H54 (cell line): ENCODE measurements around the gene NPAS2.

Source experiments
- DNase-seq: peaks from one replicate; pipeline ENCODE4 v3.0.0; 2011; ENCODE audit warnings: low spot score, mixed read lengths; ENCODE audit not compliant: insufficient read length
- FAIRE-seq: peaks from 3 replicates; lab custom pipeline; 2011; peaks lifted over from hg19 to GRCh38; lab: Jason Lieb, UNC
- POLR2A ChIP-seq: IDR thresholded peaks from 2 replicates; pipeline ENCODE4 v1.6.1; 2011; ENCODE audit warnings: low read depth, mild to moderate bottlenecking, low read length

NPAS2 gene

DNA sequence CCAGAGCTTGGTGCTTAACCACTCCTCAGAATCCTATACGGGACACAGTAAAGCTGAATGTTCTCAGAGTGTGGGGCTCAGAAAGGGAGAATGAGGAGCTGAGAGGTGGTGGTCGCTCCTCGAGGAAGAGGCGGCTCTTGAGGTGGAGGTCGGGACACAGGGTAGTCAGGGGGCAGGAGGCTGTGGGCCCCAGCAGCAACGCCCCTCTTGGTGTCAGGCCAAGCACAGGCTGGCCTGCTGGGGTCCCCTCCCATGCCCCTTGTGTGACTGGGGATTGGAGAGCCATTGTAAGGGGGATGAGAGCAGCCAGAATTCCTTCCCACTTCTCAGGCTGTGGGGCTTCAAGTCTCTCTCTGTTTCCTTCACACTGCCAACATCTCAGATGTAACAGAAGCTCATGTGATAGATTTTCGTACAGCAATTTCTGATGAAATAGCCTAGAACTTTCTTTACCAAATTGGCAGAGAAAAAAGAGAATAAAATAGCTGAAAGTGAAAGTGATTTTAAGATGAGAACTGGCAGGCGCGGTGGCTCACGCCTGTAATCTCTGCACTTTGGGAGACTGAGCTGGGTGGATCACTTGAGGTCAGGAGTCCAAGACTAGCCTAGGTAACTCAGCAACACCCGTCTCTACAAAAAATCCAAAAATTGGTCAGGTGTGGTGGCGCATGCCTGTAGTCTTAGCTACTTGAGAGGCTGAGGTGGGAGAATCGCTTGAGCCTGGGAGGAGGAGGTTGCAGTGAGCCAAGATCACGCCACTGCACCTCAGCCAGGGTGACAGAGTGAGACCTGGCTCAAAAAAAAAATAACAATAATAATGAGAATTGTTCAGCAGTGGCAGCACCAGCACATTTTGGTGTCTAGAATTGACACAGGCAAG is 121.1 kb downstream of the NPAS2 start:
- no peak for TF ChIP-seq POLR2A
- no peak for FAIRE-seq
- no peak for DNase-seq

DNA sequence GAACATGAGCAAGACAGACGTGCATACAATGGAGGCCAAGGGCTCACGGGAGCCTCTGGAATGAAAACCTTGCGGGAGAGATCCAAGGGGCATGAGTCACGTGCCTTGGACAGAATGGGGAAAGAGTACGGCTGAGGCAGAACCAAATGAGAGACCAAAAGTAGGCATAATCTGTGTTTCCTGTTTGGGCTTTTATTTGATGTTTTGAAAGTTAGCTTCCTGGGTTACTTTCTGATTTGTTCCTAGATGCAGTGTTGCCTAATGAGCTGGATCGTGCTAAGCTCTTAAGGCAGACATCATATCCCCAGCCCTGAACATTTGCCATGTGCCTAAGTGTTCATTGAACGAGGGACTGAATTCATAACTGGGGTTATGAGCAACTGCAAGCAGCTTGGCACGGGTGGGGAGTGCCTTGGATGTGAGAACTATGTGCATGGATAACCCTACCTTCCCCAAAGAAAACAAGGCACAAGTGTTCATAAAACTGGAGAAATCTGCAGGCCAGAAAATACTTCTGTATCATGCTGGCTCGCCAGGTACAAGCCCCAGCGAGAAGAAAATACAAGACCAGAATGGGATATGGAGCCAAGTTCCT is 121.8 kb downstream of the NPAS2 start:
- no peak for DNase-seq
- no peak for FAIRE-seq
- no peak for TF ChIP-seq POLR2A

DNA sequence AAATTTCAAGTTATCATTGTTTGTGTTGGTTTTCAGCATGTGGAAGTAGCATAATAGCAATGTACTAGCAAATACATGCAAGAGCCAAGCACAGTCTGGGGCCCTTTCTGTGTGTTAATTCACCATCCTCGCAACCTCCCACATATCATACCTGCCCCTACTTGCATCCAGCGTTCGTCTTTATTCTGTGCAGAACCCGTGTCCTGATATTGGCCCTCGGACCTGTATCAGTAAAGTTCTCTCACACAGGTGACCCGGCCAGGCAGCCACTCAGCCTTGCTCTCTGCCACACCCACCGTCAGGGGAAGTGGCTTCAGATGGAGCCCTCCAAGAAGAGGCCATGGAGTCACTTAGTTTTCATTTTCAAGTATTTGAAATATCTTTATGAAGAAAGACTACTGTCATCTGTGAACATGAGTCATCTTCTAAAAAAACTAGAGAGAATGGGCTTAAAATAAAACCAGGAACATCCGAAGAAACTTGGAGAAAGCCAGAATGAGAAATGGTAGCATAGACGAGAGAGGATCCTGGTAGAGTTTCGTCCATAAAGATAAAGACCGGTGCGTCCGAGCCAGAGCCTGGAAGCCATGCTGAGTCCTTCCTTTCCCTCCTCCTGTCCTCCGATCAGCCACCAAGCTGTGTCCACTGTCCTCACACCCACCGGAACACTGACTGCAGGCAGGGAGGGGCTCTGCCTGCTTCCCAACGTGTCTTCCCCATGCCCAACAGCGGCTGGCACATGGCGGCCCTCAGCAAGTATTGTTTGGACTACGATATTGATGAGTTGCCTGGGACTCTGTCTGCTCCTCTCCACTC is 124.9 kb downstream of the NPAS2 start:
- TF ChIP-seq POLR2A: no peak
- FAIRE-seq: no peak
- no peak for DNase-seq

GRCh38 chr2:100945433-100945740 is 125.4 kb downstream of the NPAS2 start:
- no peak for FAIRE-seq
- no peak for DNase-seq
- no peak for TF ChIP-seq POLR2A

GRCh38 chr2:100945930-100946607 is 126.1 kb downstream of the NPAS2 start:
- DNase-seq: no peak
- no peak for TF ChIP-seq POLR2A
- no peak for FAIRE-seq

GRCh38 chr2:100948942-100949811 is 129.2 kb downstream of the NPAS2 start:
- no peak for FAIRE-seq
- no peak for DNase-seq
- no peak for TF ChIP-seq POLR2A

DNA sequence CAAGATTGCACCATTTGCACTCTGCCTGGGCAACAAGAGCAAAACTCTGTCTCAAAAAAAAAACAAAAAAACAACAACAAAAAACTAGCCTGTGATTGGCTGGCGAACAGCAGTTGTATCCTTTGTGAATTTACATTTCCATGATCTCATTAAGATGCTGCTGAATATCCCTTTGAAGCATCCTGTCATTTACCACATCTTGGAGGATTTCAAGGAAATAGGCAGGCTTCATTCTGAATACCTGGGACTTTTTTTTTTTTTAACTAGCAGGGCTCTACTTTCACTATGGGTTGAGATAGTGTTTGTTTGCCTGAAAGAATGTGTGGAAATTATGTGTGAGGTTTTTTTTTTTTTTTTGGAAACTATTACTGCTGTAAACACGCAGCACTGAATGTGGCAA is 132.6 kb downstream of the NPAS2 start:
- DNase-seq (no peak), FAIRE-seq (no peak)
- TF ChIP-seq POLR2A: no peak

DNA sequence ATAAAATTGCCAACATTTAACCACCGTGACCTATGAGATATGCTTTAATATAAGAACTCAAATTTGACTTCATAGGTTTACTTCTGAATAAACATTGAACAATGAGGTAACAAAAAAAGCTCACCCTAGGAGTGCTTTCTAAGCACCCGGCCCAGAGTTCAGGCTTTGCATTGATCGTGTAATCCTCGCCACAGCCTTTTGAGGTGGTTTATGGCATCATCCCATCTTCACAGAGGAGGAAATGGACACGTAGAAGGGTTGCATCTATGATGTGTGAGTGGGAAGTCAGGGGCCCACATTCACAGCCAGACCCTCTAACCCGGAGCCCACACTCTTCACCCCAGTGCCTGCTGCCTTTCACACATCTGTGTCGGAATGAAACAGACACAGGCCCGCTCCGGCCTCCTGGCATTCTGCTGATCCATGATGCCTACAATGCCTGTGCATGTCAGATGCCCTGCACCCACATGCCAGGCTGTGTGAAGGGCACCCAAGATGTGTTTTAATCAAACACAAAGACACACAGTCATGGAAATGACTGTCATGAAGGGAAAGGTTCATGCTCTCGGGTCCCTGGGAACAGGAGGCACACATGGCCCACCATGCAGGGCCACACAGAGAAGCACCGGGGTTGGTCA is 133.6 kb downstream of the NPAS2 start:
- no peak for TF ChIP-seq POLR2A
- DNase-seq: no peak
- FAIRE-seq: no peak

- no peak for TF ChIP-seq POLR2A
- no peak for FAIRE-seq
- no peak for DNase-seq
Measured at GRCh38 chr2:100954044-100954420, 134.1 kb downstream of the NPAS2 start.

- no peak for FAIRE-seq
- TF ChIP-seq POLR2A: no peak
- no peak for DNase-seq
Measured at GRCh38 chr2:100955226-100955625, 135.3 kb downstream of the NPAS2 start.

- DNase-seq: no peak
- no peak for FAIRE-seq
- no peak for TF ChIP-seq POLR2A
Measured at GRCh38 chr2:100956081-100956480, 136.1 kb downstream of the NPAS2 start.

GRCh38 chr2:100957996-100958653 is 138.2 kb downstream of the NPAS2 start:
- peak; percentile 69 for FAIRE-seq
- TF ChIP-seq POLR2A: no peak
- DNase-seq: peak; percentile 40
